SK-N-SH treated with all-trans-retinoic acid at 6 μM for 48 hours (cell line): Measurements from ENCODE around the gene C22orf15.

Experiments
- ESRRG ChIP-seq: fragments of 250-450 bp; sonication (Bioruptor Pico); IDR thresholded peaks from 2 replicates; pipeline ENCODE4 v1.6.1; 2021; ENCODE audit warnings: mild to moderate bottlenecking
- OSR1 ChIP-seq: fragments of 250-450 bp; sonication (Bioruptor Pico); IDR thresholded peaks from 2 replicates; pipeline ENCODE4 v1.8.0; 2022; ENCODE audit warnings: moderate library complexity, mild to moderate bottlenecking, inconsistent platforms
- PATZ1 ChIP-seq: fragments of 250-450 bp; sonication (Bioruptor Pico); IDR thresholded peaks from 2 replicates; pipeline ENCODE4 v1.8.0; 2020; ENCODE audit warnings: mild to moderate bottlenecking, moderate library complexity, borderline replicate concordance
- POU6F1 ChIP-seq: fragments of 250-450 bp; sonication (Bioruptor Pico); IDR thresholded peaks from 2 replicates; pipeline ENCODE4 v1.8.0; 2021; ENCODE audit warnings: low read depth, mild to moderate bottlenecking, moderate library complexity, borderline replicate concordance
- ZFP30 ChIP-seq: fragments of 450-650 bp; formaldehyde crosslinking; IDR thresholded peaks from 2 replicates; pipeline ENCODE4 v1.5.0; 2022; ENCODE audit warnings: mild to moderate bottlenecking, moderate library complexity
- ZNF565 ChIP-seq: fragments of 450-650 bp; formaldehyde crosslinking; conservative IDR thresholded peaks from 2 replicates; pipeline ENCODE4 v1.5.0; 2020; ENCODE audit warnings: low read depth, mild to moderate bottlenecking, moderate library complexity

GRCh38 chr22:23715806-23716375 lies 46.9 kb upstream of the C22orf15 start:
- TF ChIP-seq POU6F1 (CRISPR knock-in tag) (no peak), OSR1 (no peak), PATZ1 (CRISPR knock-in tag) (no peak), ZFP30 (no peak), ZNF565 (CRISPR knock-in tag) (no peak), ESRRG (CRISPR knock-in tag) (no peak)
